Activated T-cell treated with anti-CD3 and anti-CD28 coated beads, Interleukin-2, amount 50 U/mL, for 4 hours (primary cell): Measurements from ENCODE around the gene PPT2. TPM values are rescaled to one million over a fixed set of nuclear protein-coding genes. Genes with fewer than 3 reads are reported as not detected.
"Not testable (repeated sequence)": the region's sequence is repeated elsewhere in the genome, so short reads cannot be mapped to it uniquely, and the experiment has no call there.

Experiments
- ATAC-seq, 2 donors: fragments of 200-7000 bp; cut with Tn5 transposase; one replicate each; pipeline ENCODE4 v1.10.0; 2021
- DNase-seq: peaks from one replicate; pipeline ENCODE4 v3.0.0-alpha.2; 2020
- H3K27me3 Mint-ChIP-seq: one replicate; pipeline ENCODE4 v1.8.0; 2021; ENCODE audit warnings: low read depth, mixed read lengths
- H3K36me3 Mint-ChIP-seq: one replicate; pipeline ENCODE4 v1.8.0; 2022; ENCODE audit warnings: mixed read lengths; ENCODE audit not compliant: insufficient read depth
- H3K4me1 Mint-ChIP-seq: one replicate; pipeline ENCODE4 v1.8.0; 2021; ENCODE audit warnings: low read depth, mixed read lengths
- H3K4me3 Mint-ChIP-seq: one replicate; pipeline ENCODE4 v1.8.0; 2021; ENCODE audit warnings: mild to moderate bottlenecking, moderate library complexity, mixed read lengths
- H3K9me3 Mint-ChIP-seq: one replicate; pipeline ENCODE4 v1.8.0; 2021; ENCODE audit warnings: mixed read lengths
- total RNA-seq, 3 donors: library from RNA; stranded (reverse); gene quantifications; one replicate each; pipeline ENCODE4 v1.2.1, GENCODE V29; 2021

PPT2 gene
- total RNA-seq, 3 donors from 2014 or later: 18.7 to 27.0 (median 20.2) TPM

DNA sequence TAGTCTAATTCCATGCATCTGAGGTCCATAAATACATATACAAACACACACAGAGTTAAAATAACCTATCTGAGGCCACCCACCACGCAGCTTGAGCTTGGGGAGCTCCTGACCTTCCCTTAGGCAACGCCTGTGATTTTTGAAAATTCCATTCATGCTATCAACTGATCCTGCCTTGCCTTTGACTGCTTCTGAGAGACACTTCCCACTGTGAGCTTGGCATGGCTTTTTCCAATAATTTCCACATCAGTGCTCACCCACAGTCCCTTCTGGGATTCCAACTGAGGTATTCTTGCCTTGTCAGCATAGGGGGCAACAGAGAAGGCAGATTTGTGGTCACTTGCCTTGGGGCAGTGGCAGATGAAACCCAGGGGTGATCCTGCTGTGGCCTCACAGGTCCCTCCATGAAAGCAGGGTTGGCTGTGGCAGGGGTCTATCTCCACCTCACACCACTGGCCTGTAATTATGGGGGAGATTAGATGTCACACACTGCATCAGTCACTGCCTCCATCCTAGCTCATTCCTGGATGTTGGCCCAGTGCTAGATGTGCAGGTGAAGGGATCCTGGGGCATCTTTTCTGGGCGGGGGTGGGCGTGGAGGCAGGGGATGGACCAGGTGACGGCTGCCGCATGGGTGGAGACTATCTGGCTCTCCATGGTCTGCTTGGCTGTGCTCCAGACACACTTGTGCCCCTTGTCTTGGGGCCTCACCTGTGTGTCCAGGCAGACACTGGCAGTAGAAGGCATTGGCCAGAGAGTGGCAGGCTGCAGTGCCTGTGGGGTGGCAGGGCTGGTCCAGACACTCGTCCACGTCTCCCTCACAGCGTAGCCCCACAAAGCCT, 49.7 kb downstream of the PPT2 start:
- Mint-ChIP-seq H3K27me3 (peaks cover 5% of the 10 kb centered on the region), H3K4me3 (no peak overlapping the region), H3K36me3 (no peaks in the 10 kb centered on the region), H3K9me3 (no peaks in the 10 kb centered on the region), H3K4me1 (no peaks in the 10 kb centered on the region)
- no peak for ATAC-seq
- no peak for DNase-seq

DNA sequence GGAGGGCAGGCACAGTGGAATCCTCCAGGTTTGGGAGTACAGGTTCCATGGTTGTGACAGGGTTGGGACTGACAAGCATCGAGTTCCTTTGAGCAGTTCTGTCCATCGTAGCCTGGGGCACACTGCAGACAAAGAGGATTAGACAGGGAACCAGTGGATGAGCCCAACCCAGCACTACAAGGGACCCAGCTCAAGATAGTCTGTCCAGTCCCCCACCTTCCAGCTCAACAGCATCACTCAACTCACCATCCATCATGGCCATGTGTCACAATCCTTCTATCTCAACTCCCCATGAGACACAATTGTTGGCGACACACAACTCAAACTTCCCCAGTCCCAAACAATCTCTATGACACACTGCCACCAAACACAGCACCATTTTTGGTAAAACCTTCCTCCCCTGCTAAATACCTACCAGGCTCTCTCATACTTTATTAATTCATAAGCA, 50.4 kb downstream of the PPT2 start:
- DNase-seq (no peak), ATAC-seq (no peak)
- Mint-ChIP-seq H3K27me3 (peaks cover 5% of the 10 kb centered on the region), H3K4me3 (no peak overlapping the region), H3K9me3 (no peaks in the 10 kb centered on the region), H3K36me3 (no peaks in the 10 kb centered on the region), H3K4me1 (no peaks in the 10 kb centered on the region)

DNA sequence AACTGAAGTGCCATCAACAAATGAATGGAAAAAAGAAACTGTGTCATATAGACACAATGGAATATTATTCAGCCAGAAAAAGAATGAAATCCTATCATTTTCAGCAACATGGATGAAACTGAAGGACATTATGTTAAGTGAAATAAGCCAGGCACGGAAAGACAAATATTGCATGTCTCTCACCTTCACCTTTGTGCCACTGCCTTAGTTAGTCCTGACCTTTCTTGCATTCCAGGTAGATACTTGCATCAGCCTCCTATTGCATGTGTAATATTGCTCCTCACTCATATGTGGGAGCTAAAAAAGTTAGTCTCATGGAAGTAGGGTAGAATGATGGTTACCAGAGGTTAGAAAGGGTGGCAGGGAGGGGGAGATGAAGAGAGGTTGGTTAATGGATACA, 55.1 kb downstream of the PPT2 start:
- no peaks in the 10 kb centered on the region for H3K36me3 Mint-ChIP-seq
- ATAC-seq (no peak), DNase-seq (no peak)
- H3K9me3 Mint-ChIP-seq: no peaks in the 10 kb centered on the region
- H3K4me3 Mint-ChIP-seq: no peak overlapping the region
- H3K4me1 Mint-ChIP-seq: no peaks in the 10 kb centered on the region
- peaks cover 5% of the 10 kb centered on the region for H3K27me3 Mint-ChIP-seq

DNA sequence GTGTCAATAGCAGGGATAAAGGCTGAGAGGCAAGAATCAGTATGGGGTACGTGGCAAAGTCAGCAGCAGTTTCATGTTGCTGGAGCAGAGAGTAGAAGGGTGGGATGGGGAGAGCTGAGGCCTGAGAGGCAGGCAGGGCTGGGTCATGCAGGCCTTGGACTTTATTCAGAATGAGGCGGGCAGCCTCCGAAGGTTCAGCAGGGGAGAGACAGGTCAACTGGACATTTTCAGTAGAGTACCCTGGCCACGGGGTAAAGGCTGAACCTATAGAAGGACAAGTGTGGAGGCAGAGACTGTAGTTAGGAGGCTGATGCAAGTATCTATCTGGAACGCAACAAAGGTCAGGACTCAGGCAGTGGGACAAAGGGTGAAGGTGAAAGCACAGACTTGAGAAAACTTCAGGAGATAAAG, 56.3 kb downstream of the PPT2 start:
- H3K27me3 Mint-ChIP-seq: no peaks in the 10 kb centered on the region
- no peak for ATAC-seq
- H3K4me1 Mint-ChIP-seq: no peaks in the 10 kb centered on the region

DNA sequence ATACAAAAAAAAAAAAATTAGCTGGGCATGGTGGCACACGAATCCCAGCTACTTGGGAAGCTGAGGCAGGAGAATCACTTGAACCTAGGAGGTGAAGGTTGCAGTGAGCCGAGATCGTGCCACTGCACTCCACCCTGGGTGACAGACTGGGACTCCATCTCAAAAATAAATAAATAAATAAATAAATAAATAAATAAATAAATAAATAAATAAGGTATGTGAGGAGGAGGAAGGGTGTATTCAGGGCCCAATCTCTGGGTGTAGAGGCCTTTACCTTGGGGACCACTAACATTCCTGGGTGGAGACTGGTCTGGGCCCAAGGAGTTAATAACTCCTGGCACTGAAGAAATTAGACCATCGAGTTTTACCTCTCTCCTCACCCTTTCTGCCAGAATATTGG, 57.5 kb downstream of the PPT2 start:
- not testable (repeated sequence) for H3K4me3 Mint-ChIP-seq, H3K36me3 Mint-ChIP-seq, ATAC-seq, H3K9me3 Mint-ChIP-seq, H3K27me3 Mint-ChIP-seq, DNase-seq, H3K4me1 Mint-ChIP-seq

More for the DNA sequence above, 56.3 kb downstream of the PPT2 start:
- Mint-ChIP-seq H3K9me3 (no peaks in the 10 kb centered on the region), H3K36me3 (no peaks in the 10 kb centered on the region), H3K4me3 (no peak overlapping the region)
- no peak for DNase-seq

DNA sequence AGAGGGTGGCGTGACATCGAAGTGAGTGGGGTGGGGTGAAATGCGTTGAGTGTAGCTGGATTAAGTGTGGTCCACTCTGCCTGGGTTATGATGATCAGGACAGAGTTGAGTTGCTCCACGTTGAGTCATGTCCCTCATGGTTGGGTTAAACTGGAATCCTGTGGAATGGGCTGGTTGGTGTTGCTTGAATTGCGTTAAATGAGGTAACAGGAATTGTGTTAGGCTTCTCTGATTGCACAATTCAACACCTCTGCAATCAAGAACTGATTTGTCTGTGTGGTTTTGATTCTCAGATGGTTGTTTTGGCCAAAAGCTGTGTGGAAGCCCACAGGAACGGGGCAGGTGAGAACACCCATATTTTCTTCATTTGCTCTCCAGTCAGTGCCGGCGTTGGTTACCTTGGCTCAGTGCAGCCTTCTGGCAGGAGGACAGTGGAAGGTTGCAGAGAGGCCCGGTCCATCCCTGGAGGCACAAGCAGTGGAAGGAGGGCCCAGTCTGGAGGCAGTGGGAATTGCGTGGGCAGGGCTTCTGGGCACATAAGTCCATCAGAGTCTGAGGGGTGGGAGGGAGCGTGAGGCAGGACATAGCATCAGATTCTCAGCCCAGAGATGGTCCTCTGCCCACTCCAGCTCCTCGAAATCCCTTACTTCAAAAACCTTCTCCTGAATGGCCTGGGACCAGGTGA, 58.3 kb downstream of the PPT2 start:
- no peak overlapping the region for H3K4me3 Mint-ChIP-seq
- ATAC-seq: no peak
- no peak for DNase-seq
- no peaks in the 10 kb centered on the region for H3K27me3 Mint-ChIP-seq
- no peaks in the 10 kb centered on the region for H3K4me1 Mint-ChIP-seq
- H3K36me3 Mint-ChIP-seq: no peaks in the 10 kb centered on the region
- no peaks in the 10 kb centered on the region for H3K9me3 Mint-ChIP-seq

Other genes starting within 250 kb of the PPT2 start
- gene C2, start 226.4 kb upstream of the PPT2 start, total RNA-seq: 1 to 10 TPM in 1 of 3 donors, under 1 TPM in 2; 0.56 to 1.0 (median 0.95) TPM
- gene CFB, start 208.0 kb upstream of the PPT2 start, total RNA-seq: 1 to 10 TPM in 2 of 3 donors, under 1 TPM in 1; 0.42 to 1.5 (median 1.4) TPM
- gene NELFE, start 195.2 kb upstream of the PPT2 start, total RNA-seq: 100 to 1,000 TPM; 107 to 111 (median 109) TPM
- gene SKIC2, start 195.0 kb upstream of the PPT2 start, total RNA-seq: 100 to 1,000 TPM; 123 to 157 (median 132) TPM
- 1 to 10 TPM; 7.1 to 9.0 (median 8.9) TPM for gene DXO, start 182.0 kb upstream of the PPT2 start, total RNA-seq
- 1 to 10 TPM; 4.3 to 5.9 (median 5.3) TPM for gene C4A, start 172.1 kb upstream of the PPT2 start, total RNA-seq
- 1 to 10 TPM; 4.9 to 5.3 (median 5.2) TPM for gene C4B, start 139.3 kb upstream of the PPT2 start, total RNA-seq
- 1 to 10 TPM in 1 of 3 donors, under 1 TPM in 2; 0.74 to 1.0 (median 0.84) TPM for gene CYP21A2, start 115.7 kb upstream of the PPT2 start, total RNA-seq
- gene TNXB, start 44.8 kb upstream of the PPT2 start, total RNA-seq: 1 to 10 TPM; 1.1 to 1.9 (median 1.6) TPM
- 10 to 100 TPM; 65.2 to 75.2 (median 67.2) TPM for gene ATF6B, start 25.9 kb upstream of the PPT2 start, total RNA-seq
- 1 to 10 TPM; 3.2 to 6.6 (median 4.9) TPM for gene FKBPL, start 23.9 kb upstream of the PPT2 start, total RNA-seq
- gene PRRT1, start 2.2 kb upstream of the PPT2 start, total RNA-seq: under 1 TPM; 0.37 to 0.51 (median 0.38) TPM
- gene EGFL8, start 10.5 kb downstream of the PPT2 start, total RNA-seq: 1 to 10 TPM; 6.4 to 9.6 (median 9.1) TPM
- gene AGPAT1, start 21.9 kb downstream of the PPT2 start, total RNA-seq: 10 to 100 TPM; 27.3 to 28.2 (median 28.1) TPM
- 10 to 100 TPM; 40.1 to 49.6 (median 47.1) TPM for gene RNF5, start 24.3 kb downstream of the PPT2 start, total RNA-seq
- 10 to 100 TPM in 2 of 3 donors, 1 to 10 TPM in 1; 8.9 to 14.7 (median 13.0) TPM for gene AGER, start 30.1 kb downstream of the PPT2 start, total RNA-seq
- gene PBX2, start 36.1 kb downstream of the PPT2 start, total RNA-seq: 10 to 100 TPM; 62.2 to 68.2 (median 64.0) TPM
- 10 to 100 TPM; 37.1 to 47.6 (median 43.4) TPM for gene GPSM3, start 38.5 kb downstream of the PPT2 start, total RNA-seq
- gene NOTCH4, start 69.9 kb downstream of the PPT2 start, total RNA-seq: under 1 TPM; 0.40 to 0.58 (median 0.43) TPM
- gene TSBP1, start 217.8 kb downstream of the PPT2 start, total RNA-seq: not detected